ENCODE measurements around the gene OBSCN.

The OBSCN gene

DNA sequence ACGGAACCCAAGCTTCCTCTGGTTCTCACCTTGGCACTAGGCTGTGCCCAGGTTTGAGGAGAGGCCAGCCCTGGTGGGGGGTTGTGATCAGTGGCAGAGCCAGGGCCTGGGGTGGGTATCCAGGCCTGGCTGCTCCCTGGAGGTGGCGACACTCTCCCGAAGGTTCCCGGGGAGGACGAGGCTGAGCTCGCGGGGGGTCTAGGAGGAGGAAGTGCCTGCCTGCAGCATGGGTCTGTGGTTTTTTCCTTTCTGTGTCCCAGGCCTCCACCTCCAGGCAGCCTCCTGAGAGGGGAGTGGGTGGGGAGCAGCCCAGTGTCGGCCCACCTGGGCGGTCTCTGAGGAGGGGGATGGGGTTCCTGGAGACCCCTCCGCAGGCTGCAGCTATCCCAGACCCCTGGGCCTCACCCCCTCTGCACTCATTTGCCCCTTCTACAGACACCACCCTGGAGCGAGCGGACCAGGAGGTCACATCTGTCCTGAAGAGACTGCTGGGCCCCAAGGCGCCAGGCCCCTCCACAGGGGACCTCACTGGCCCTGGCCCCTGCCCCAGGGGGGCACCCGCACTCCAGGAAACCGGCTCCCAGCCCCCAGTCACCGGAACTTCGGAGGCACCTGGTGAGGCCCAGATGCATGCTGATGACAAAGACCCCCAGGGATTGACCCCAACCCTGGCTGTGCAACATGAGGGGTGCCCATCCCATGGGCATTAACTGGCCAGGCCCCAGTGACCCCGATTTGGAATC lies 154.5 kb downstream of the OBSCN start:
- no peak for FAIRE-seq

DNA sequence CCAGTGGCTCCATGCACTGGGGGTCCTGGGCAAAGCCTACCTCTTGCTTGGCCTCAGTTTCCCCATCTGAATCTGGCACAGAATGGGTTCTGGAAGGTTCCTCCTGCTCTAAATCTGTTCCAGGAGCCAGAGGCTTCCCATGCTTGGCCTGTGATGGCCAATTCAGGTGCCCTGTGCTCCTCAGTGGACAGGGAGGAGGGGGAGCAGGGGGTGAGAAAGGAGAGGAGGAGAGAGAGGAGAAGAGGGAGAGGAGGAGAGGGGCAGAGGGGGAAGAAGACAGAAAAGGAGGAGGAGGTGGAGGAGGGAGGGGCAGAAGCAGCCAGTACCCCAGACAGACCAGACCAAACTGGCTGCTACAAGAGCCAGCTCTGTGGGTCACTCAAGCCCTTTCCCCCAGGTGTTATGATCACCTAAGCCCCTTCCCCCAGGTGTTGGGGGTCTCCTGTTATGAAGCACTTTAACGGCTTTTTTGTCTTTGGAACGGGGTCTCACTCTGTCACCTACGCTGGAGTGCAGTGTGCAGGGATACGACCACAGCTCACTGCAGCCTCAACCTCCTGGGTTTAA lies 155.1 kb downstream of the OBSCN start:
- no peak for FAIRE-seq

DNA sequence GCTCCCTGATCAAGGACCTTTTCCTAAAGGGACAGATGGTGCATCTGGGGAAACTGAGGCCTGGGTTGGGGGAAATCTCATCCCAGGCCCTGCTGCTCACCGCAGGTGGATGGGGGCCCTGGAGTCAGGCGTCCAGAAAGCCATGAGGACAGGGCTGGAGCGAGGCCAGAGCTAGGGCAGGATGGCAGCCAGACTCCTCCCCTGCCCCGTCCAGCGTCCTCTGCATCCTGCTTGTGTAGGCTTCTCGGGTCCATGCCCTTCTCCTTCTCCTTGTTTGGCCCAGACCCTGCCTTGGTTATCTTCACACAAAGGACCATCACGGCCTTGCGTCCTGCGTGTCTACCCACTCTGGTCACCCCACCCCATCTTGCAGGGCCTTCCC lies 155.8 kb downstream of the OBSCN start:
- no peak for FAIRE-seq

DNA sequence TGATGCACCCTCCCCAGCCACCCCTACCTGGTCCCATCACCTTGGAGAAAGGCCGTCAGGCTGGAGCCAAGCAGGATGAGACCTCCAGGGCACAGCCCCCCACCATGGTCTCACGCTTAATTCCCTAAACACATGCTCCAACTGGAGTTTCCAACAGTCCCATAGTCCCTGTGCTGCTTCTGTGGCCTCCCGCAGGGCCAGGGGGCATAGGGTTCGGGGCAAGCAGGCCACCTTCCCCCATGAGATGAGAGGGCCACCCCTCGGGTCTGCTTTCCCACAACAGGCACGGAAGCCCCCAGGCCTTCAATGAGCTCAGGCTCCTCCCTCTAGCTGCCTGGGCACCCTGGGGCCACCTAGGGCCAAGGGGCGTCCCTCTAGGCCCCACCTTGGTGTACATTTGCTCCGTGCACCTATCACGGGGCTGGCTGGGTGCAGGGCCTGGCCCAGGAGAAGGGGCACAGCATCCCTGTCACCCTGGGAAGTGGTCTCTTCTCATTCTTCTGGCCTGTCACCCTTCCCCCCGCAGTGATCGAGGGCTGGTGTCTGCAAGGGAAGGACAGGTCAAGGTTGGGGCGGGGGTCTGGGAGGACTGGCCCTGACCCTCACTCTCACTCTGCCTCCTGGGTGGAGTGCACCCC lies 156.3 kb downstream of the OBSCN start:
- no peak for FAIRE-seq

DNA sequence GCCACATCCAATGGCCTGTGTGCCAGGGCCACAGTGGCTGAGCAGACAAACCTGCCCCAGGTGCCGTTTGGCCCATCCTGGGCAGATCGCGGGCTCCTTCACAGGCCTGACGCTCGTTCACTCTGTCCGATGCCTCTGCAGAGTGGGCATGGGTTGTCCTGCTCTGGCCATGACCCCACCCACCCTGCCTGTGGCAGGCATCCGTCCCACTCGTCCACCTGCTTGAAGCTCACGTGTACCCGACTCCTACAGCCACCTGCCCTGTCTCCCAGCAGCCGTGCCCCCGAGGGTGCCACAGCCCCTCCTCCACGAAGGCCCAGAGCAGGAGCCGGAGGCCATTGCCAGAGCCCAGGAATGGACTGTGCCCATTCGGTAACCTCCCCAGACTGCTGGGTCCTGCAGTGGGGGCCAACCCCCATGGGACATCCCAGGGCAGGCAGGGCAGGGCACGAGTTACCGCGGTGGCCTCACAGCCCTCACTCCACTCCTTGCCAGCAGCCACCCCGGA lies 156.9 kb downstream of the OBSCN start:
- no peak for FAIRE-seq

DNA sequence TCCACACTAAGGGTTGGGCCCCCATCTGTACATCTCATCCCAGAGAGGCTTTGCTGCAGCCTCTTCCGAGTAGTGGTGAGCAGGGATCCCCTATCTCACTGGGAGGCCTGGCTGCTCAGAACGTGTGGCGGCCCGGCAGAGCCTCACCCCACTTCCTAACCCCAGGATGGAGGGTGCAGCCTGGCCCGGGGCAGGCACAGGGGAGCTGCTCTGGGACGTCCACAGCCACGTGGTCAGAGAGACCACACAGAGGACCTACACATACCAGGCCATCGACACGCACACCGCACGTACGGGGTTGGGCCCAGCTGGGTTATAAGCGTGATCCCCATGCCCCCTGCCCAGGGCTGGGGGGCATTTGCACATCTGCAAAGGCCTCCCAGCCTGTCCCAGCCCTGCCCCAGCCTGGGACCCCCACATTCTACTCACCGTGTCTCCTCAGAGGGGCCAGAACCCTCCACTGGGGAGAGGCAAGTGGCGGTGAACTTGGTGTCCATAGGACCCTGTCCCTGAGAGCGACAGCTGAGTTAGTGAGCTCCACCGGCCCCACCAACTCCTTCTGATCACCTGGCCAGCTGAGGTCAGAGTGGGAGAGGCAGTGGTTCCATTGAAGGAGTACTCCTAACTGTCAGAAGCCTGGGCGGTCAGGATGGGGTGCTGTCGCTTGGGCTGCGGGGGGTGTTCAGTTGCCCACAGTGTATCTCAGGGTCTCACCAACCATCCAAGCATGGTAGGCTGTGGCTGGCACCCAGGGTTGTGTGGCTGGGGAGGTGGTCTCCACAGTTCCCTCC lies 157.6 kb downstream of the OBSCN start:
- FAIRE-seq = no peak

DNA sequence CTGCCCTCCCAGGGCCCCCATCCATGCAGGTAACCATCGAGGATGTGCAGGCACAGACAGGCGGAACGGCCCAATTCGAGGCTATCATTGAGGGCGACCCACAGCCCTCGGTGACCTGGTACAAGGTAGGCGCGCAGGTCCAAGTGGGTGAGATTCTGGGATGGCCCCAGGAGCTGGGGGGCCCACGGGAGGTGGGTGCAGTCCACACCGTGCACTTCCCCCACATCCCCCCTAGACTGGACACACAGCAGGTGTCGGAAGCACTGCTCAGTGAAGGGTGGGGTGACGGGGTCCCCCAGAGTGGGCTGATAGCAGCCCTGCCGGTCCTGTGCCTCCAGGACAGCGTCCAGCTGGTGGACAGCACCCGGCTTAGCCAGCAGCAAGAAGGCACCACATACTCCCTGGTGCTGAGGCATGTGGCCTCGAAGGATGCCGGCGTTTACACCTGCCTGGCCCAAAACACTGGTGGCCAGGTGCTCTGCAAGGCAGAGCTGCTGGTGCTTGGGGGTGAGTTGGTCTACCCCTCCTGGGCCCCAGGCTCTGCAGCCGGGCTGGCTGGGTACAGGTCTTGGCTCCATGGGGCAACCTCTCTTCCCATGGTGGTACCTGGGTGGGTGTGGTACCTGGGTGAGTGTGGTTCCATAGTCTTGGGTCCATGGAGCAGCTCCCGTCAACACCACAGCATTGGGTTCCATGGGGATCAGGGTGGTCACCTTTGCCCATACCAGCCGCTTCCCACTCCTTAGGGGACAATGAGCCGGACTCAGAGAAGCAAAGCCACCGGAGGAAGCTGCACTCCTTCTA lies 158.4 kb downstream of the OBSCN start:
- no peak for FAIRE-seq

DNA sequence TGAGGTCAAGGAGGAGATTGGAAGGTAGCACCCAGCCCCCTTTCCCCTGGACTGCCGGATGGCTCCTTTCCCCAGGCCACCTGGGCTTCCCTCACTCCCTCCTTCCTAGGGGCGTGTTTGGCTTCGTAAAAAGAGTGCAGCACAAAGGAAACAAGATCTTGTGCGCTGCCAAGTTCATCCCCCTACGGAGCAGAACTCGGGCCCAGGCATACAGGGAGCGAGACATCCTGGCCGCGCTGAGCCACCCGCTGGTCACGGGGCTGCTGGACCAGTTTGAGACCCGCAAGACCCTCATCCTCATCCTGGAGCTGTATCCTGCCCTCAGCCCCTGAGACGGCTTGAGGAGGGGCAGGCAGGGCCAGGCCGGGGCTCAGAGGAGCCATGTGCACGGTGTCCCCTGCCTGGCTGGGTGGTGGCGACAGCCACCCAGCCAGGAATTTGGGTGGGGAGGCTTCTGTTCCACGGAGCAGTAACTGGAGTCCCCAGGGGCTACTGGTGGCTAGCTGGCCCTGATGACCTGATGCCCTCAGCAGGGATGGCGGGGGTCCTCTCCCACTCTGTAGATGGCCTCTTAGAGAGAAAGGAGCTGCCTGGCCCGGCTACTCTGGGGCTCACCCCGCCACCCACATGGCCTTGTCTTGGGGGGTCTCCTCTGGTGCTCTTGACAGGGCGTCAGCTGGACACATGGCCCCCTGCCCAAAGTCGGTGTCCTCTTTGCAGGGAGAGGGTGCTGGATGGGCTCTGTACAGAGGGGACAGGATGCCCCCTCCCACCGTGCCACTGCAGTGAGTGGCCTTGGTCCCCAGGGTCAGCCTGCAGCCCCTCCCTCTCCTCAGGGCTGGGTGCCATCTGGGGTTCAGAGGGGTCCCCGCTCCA lies 159.3 kb downstream of the OBSCN start:
- FAIRE-seq = no peak

DNA sequence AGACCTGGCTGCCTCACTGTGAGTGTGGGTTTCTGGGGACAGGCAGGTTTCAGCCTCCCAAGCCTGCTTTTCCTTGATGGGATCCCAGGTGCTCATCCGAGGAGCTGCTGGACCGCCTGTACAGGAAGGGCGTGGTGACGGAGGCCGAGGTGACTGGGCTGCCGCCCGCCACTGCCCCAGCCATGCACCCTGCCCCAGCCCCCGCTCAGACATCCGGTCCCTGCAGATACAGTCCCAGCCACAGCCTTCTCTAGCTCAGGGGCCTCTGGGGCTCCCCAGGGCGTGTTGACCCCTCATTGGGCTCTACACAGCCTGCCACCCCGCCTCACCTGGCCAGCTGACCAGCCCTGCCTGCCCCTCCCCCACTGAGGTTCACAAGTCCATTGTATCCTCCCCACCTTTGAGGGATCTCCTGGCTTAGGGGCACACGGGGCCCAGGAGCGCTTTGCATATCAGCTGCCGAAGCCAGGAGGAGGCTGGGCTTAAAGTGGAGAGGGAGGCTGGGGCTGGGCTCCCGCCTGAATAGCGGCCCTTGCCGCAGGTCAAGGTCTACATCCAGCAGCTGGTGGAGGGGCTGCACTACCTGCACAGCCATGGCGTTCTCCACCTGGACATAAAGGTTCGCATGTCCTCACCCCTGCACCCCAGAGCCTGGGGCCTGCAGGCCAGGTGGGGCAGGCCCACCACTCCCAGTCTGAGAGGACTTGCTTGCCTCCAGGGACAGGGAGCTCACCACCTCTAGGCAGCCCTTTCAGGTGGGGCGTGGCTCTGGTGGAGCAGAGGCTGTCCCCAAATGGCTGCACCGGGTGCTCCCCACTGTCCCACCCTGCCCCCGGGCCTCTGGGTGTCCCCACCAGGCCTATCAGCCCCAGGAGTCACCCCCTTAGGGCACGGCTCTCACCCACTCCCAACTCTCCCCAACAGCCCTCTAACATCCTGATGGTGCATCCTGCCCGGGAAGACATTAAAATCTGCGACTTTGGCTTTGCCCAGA lies 160.3 kb downstream of the OBSCN start:
- FAIRE-seq = no peak

DNA sequence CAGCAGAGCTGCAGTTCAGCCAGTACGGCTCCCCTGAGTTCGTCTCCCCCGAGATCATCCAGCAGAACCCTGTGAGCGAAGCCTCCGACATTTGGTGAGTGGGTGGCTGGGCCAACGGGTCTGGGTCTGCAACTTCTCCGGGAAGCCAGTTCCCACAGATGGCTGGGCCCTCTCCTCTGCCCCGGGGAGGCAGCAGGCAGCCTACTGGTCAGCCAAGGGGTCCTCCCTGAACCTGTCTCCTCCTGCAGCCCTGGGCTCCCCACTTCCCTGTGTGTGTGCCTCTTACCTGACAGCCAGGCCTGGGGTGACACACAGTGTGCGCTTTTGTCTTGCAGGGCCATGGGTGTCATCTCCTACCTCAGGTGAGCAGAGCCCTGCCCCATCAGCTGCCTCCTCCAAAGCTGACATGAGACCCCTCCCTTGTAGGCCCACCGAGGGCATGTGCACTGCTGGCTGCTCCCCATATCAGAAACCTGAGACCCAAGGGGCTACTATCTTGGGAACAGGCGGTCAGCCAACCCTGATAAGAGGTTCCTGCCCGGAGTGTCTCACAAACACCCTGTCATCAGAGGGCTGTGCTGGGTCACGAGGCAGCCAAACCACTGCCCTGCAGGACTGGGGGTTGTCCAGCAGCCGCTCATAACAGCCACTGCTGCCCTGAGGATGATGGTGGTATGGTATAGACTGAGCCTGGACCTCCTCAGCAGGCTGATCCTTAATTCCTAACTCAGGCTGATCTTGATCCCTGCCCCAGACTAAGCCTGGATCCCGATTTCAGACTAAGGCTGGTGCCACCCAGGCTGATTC lies 161.2 kb downstream of the OBSCN start:
- FAIRE-seq = no peak

DNA sequence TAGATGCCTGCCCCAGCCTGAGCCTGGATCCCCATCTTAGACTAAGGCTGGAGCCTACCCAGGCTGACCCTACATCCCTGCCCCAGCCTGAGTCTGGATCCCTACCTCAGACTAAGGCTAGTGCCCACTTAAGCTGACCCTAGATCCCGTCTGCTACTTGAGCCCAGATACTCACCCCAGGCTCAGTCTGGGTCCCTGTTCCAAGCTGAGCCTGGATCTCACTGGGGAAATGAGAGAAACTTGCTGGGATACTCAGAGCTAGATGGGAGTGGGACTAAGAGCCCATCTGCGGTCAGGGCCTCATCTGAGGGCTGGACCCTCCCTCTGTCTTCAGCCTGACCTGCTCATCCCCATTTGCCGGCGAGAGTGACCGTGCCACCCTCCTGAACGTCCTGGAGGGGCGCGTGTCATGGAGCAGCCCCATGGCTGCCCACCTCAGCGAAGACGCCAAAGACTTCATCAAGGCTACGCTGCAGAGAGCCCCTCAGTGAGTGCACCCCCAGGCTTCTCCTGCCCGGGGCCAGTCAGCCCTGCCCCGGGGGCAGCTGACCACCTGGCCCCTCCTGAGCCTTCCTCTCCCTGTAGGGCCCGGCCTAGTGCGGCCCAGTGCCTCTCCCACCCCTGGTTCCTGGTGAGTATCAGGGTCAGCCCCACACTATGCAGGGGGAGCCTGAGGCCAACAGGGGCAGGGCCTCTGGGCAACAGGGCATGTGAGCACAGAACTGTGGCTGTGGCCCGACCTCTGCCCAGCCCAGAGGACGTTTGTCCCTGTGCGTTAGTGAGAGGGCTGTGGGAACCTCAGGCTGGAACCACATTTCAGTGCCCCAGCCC lies 162.0 kb downstream of the OBSCN start:
- FAIRE-seq = no peak

DNA sequence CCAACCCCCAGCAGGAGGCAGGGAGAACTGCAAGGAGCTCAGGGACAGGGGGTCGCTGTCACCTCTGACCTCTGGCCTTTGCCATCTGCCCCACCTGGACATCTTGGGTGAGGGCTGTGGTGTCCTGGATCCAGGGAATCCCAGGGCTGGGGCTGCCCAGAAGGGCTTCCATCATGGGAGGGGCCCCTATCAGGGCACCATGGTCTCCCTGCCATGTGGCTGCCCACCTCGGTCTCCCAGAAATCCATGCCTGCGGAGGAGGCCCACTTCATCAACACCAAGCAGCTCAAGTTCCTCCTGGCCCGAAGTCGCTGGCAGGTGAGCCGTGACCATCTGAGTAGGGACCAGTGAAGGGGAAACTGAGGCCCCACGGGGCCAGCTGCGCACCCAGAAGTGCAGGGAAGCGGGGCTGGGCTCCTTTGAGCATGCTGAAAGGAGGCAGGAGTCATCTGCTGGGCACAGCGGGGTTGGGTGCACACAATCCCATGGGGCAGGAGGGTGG lies 162.6 kb downstream of the OBSCN start:
- no peak for FAIRE-seq

DNA sequence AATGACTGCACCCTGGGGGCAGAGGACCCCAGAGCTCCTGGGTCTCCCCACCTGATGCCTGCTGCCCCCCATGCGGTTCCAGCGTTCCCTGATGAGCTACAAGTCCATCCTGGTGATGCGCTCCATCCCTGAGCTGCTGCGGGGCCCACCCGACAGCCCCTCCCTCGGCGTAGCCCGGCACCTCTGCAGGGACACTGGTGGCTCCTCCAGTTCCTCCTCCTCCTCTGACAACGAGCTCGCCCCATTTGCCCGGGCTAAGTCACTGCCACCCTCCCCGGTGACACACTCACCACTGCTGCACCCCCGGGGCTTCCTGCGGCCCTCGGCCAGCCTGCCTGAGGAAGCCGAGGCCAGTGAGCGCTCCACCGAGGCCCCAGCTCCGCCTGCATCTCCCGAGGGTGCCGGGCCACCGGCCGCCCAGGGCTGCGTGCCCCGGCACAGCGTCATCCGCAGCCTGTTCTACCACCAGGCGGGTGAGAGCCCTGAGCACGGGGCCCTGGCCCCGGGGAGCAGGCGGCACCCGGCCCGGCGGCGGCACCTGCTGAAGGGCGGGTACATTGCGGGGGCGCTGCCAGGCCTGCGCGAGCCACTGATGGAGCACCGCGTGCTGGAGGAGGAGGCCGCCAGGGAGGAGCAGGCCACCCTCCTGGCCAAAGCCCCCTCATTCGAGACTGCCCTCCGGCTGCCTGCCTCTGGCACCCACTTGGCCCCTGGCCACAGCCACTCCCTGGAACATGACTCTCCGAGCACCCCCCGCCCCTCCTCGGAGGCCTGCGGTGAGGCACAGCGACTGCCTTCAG lies 163.3 kb downstream of the OBSCN start:
- FAIRE-seq = no peak

DNA sequence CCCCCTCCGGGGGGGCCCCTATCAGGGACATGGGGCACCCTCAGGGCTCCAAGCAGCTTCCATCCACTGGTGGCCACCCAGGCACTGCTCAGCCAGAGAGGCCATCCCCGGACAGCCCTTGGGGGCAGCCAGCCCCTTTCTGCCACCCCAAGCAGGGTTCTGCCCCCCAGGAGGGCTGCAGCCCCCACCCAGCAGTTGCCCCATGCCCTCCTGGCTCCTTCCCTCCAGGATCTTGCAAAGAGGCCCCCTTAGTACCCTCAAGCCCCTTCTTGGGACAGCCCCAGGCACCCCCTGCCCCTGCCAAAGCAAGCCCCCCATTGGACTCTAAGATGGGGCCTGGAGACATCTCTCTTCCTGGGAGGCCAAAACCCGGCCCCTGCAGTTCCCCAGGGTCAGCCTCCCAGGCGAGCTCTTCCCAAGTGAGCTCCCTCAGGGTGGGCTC lies 163.9 kb downstream of the OBSCN start:
- FAIRE-seq = no peak

DNA sequence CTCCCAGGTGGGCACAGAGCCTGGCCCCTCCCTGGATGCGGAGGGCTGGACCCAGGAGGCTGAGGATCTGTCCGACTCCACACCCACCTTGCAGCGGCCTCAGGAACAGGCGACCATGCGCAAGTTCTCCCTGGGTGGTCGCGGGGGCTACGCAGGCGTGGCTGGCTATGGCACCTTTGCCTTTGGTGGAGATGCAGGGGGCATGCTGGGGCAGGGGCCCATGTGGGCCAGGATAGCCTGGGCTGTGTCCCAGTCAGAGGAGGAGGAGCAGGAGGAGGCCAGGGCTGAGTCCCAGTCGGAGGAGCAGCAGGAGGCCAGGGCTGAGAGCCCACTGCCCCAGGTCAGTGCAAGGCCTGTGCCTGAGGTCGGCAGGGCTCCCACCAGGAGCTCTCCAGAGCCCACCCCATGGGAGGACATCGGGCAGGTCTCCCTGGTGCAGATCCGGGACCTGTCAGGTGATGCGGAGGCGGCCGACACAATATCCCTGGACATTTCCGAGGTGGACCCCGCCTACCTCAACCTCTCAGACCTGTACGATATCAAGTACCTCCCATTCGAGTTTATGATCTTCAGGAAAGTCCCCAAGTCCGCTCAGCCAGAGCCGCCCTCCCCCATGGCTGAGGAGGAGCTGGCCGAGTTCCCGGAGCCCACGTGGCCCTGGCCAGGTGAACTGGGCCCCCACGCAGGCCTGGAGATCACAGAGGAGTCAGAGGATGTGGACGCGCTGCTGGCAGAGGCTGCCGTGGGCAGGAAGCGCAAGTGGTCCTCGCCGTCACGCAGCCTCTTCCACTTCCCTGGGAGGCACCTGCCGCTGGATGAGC lies 164.5 kb downstream of the OBSCN start:
- no peak for FAIRE-seq

DNA sequence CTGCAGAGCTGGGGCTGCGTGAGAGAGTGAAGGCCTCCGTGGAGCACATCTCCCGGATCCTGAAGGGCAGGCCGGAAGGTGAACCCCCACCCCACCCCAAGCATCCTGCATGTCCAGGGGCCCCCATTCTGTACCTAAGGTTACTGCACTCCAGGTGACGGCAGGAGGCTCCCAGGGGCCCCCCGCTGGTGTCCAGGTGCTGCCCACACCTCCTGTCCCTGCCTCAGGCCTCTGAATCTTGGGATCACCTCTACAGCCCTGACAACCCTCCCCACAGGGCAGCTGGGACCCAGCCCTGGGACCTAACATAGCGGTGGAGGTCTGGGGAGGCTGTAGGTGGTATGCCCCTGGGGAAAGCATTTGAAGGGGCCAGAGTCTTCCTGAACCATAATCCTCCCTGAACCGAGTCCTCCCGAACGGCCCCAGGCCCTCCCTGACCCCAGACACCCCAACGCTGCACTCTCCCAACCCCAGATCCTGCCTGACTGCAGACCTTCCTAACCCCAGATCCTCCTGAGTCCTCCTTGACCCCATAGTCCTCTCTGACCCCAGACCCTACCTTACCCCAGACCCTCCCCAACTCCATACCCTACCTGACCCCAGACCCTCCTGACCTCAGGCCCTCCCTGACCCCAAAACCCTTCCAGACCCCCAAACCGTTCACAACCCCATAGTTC lies 165.3 kb downstream of the OBSCN start:
- FAIRE-seq = no peak

All from G401.6 (cell line).